ENCODE results near the gene C3orf52. TPM values are rescaled to one million over a fixed set of nuclear protein-coding genes. Genes with fewer than 3 reads are reported as not detected.

C3orf52 gene
- total RNA-seq, 1 experiment from 2014 or later = 12.6 TPM

DNA sequence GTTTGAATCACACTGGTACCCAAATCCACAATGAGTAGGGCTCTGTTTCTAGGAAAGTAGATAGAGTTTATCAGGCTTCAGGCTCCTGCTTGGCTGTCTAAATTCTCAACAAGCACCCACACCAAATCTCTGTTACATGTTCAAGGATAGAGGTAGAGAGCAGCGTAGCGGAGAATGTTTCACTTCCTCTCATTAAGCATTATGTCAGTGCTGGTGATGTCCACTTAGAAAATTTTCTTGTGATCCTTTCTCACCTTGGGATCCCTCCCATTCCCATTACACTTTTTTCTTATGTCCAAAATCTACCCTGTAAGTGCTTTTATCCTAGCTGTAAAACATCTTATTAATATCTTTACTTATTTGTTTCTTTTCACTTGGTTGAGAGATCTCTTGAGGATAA lies 81.6 kb downstream of the C3orf52 start:
- intact Hi-C loops (cut with micrococcal nuclease; ENCODE audit: unreplicated experiment) = no loop called here
- no peaks in the 10 kb centered on the region for H3K4me1 ChIP-seq (ENCODE audit: control insufficient read depth, insufficient read depth, low read length)
- ATAC-seq (no peak), DNase-seq (ENCODE audit: low read depth, low spot score) (no peak)
- H3K27me3 ChIP-seq (ENCODE audit: control insufficient read depth, insufficient read depth, low read length) = peaks cover 2% of the 10 kb centered on the region; the same call in 1 of the 2 replicates
- BruUV-seq (replicated peaks) = no TSS peak
- in situ Hi-C loops (cut with HindIII; ENCODE audit: low pct_unique_long_range_greater_than_20kb, low sequenced_read_pairs) = no loop called here
- H3K9me3 ChIP-seq (ENCODE audit: control insufficient read depth, insufficient read depth, low read depth, low read length) = no peaks in the 10 kb centered on the region
- no peak overlapping the region for H3K27ac ChIP-seq (ENCODE audit: low read length)
- no peak overlapping the region for H3K4me3 ChIP-seq (ENCODE audit: low read depth in 2 of 2, low read length in 2 of 2)
- TF ChIP-seq, protein P1, sequence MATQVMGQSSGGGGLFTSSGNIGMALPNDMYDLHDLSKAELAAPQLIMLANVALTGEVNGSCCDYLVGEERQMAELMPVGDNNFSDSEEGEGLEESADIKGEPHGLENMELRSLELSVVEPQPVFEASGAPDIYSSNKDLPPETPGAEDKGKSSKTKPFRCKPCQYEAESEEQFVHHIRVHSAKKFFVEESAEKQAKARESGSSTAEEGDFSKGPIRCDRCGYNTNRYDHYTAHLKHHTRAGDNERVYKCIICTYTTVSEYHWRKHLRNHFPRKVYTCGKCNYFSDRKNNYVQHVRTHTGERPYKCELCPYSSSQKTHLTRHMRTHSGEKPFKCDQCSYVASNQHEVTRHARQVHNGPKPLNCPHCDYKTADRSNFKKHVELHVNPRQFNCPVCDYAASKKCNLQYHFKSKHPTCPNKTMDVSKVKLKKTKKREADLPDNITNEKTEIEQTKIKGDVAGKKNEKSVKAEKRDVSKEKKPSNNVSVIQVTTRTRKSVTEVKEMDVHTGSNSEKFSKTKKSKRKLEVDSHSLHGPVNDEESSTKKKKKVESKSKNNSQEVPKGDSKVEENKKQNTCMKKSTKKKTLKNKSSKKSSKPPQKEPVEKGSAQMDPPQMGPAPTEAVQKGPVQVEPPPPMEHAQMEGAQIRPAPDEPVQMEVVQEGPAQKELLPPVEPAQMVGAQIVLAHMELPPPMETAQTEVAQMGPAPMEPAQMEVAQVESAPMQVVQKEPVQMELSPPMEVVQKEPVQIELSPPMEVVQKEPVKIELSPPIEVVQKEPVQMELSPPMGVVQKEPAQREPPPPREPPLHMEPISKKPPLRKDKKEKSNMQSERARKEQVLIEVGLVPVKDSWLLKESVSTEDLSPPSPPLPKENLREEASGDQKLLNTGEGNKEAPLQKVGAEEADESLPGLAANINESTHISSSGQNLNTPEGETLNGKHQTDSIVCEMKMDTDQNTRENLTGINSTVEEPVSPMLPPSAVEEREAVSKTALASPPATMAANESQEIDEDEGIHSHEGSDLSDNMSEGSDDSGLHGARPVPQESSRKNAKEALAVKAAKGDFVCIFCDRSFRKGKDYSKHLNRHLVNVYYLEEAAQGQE (IDR thresholded peaks at IDR 0.05; ENCODE audit: insufficient read depth in 1 of 2, low read depth in 2 of 2, low read length in 1 of 2) = no peak
- TF ChIP-seq, protein P2, sequence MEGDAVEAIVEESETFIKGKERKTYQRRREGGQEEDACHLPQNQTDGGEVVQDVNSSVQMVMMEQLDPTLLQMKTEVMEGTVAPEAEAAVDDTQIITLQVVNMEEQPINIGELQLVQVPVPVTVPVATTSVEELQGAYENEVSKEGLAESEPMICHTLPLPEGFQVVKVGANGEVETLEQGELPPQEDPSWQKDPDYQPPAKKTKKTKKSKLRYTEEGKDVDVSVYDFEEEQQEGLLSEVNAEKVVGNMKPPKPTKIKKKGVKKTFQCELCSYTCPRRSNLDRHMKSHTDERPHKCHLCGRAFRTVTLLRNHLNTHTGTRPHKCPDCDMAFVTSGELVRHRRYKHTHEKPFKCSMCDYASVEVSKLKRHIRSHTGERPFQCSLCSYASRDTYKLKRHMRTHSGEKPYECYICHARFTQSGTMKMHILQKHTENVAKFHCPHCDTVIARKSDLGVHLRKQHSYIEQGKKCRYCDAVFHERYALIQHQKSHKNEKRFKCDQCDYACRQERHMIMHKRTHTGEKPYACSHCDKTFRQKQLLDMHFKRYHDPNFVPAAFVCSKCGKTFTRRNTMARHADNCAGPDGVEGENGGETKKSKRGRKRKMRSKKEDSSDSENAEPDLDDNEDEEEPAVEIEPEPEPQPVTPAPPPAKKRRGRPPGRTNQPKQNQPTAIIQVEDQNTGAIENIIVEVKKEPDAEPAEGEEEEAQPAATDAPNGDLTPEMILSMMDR (IDR thresholded peaks at IDR 0.05) = no peak
- TF ChIP-seq TCF7L2 (IDR thresholded peaks at IDR 0.05; ENCODE audit: low read depth, low read length) (no peak), POLR2AphosphoS5 (IDR thresholded peaks at IDR 0.05; ENCODE audit: low read depth, low read length) (no peak), SIN3A (IDR thresholded peaks at IDR 0.05; ENCODE audit: borderline replicate concordance, insufficient read depth, low read depth, low read length) (no peak)
- CTCF ChIA-PET = no interaction called here
- H3K36me3 ChIP-seq (ENCODE audit: control insufficient read depth, insufficient read depth, low read length) = no peaks in the 10 kb centered on the region
- POLR2A ChIA-PET = no interaction called here

Small RNAs within 50 kb of the gene (microRNA-seq; reads per million reads assigned to microRNA genes)
- gene MIR567 (ENCODE audit: unreplicated experiment) = not detected

Other genes starting within 250 kb of the C3orf52 start
- 11.3 TPM for gene PHLDB2, start 227.1 kb upstream of the C3orf52 start, total RNA-seq (2021; ENCODE audit: unreplicated experiment)
- gene ABHD10, start 107.4 kb upstream of the C3orf52 start, total RNA-seq (2021; ENCODE audit: unreplicated experiment) = 30.3 TPM
- not detected for gene TAGLN3, start 87.5 kb upstream of the C3orf52 start, total RNA-seq (2021; ENCODE audit: unreplicated experiment)
- gene TMPRSS7, start 51.7 kb upstream of the C3orf52 start, total RNA-seq (2021; ENCODE audit: unreplicated experiment) = not detected
- gene GCSAM, start 46.9 kb downstream of the C3orf52 start, total RNA-seq (2021; ENCODE audit: unreplicated experiment) = 0.08 TPM
- not detected for gene SLC9C1, start 207.8 kb downstream of the C3orf52 start, total RNA-seq (2021; ENCODE audit: unreplicated experiment)
- not detected for gene CD200, start 246.8 kb downstream of the C3orf52 start, total RNA-seq (2021; ENCODE audit: unreplicated experiment)

Measured in Panc1 (cell line).